NCI-H226 (cell line): ENCODE data around the gene EMC1.
A peak's percentile ranks its signal among the peaks of the same experiment; 100 is the strongest.
"Not testable (repeated sequence)": the region's sequence is repeated elsewhere in the genome, so short reads cannot be mapped to it uniquely, and the experiment has no call there.

Experiments used
- DNase-seq: peaks from one replicate; pipeline ENCODE4 v3.0.0-alpha.2; 2015

Gene EMC1

DNA sequence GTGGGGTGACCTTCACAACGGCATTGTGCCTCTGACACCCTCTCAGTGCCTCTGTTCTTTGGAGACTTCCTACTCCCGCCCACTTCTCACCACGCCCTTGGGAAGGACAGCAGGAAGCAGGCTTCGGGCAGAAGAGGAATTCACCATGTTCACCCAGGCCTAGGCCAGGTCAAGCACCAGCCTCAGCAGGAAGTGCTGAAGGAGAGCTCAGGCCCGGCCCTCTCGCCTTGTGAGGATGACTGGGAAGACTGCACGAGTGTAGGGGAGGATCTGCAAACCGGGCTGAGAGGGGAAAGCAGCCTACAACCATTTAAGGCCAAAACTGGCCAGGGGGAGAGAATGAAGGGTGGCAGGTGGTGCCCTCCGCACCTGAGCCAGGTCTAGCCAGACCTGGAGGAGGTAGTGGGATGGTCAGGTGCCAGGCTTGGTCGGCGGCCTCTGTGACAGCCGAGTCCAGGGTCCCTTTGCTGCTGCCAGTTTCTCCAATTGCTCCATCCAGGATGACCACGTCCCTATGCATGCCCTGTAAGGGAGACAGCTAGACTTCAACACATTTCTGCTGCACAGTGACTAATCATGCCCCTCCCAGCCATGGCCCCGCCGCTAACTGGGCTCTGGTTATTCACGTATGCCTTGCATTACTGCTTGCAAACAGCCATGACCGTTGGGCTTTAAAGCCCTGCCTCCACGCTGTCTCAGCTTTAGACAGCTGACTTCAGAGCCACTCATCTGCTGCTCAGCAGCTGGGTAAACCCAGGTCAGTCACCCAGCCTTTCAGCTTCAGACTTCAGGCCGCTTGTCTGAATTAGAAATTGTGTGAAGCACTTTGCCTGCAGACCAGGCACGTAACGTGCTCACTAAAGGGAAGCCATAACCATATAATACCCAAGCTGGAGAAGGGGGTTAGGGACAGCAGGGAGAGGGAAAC lies 9.2 kb upstream of the EMC1 start:
- peak; percentile 27 for DNase-seq

DNA sequence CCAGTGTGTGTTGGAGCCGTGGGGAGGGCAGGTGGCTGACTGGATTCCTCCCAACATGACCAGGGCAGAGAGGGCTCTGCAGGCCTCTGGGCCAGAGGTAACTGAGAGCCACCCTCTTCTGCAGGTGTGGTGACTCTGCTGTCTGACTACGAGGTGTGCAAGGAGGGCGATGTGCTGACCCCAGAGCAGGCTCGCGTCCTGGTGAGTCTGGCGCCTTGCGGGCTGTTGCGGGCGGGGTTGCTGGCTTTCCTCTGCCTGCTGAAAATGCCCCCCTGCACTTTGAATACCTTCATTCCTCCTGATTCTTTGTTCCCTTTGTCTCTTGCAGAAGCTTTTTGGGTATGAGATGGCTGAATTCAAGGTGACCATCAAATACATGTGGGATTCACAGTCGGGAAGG lies 7.0 kb upstream of the EMC1 start:
- no peak for DNase-seq

DNA sequence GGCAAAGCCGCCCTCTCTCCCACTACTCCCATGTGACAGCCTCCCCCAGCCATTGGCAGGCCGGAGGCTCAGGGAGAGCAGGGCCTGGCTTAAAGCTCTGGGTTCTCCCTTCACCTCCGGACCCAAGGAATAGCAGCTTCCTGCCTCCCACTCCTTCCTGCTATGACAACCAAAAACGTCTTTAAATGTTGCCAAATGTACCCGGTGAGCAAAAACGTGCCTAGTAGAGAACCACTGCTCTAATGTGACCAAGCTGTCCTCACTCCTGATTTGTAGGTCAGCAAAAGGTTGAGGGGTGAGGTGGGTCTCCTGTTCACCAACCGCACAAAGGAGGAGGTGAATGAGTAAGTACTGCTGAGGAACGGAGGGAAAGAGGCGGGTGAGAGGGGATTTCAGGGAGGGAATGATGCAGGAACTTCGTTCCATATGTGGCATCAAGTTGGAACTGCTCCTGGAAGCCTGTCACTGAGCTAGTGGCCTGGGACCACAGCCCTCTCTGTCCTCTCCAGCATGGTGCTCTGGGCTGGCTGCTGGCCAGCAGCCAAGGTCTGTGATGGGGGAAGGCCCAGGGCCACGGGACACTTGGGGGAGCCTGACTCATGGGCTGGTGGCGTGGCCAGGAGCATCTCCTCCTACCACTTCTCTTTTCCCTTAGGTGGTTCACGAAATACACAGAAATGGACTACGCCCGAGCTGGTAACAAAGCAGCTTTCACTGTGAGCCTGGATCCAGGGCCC lies 6.0 kb upstream of the EMC1 start:
- no peak for DNase-seq

DNA sequence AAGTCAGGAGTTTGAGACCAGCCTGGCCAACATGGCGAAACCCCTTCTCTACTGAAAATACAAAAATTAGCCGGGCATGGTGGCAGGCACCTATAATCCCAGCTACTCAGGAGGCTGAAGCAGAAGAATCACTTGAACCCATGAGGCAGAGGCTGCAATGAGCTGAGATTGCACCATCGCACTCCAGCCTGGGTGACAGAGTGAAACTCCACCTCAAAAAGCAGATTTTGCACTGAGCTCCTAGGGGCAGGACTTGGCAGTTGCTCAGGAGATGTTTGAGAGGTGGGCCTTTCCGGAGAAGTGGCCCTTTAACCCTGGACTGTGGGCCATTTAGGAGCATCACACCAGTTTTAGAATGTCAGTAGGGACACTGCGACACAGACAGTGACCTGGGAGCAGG lies 5.0 kb upstream of the EMC1 start:
- DNase-seq = not testable (repeated sequence)

DNA sequence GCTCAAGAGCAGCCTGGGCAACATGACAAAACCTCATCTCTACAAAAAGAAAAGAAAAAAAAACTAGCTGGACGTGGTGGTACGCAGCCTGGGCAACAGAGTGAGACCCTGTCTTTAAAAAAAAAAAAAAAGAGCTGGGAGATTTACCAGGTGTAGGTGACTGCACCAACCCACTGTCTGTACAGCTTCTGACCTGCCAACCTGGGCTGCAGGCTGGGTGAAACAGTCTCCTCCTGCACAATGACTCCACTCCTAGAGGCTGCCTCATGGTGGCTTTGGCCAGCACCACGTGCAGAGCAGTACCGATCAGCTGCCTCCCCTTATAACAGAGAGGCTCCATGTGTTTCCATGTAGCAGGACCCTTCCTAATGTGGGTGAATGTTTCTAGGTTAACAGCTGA lies 4.0 kb upstream of the EMC1 start:
- DNase-seq = no peak

DNA sequence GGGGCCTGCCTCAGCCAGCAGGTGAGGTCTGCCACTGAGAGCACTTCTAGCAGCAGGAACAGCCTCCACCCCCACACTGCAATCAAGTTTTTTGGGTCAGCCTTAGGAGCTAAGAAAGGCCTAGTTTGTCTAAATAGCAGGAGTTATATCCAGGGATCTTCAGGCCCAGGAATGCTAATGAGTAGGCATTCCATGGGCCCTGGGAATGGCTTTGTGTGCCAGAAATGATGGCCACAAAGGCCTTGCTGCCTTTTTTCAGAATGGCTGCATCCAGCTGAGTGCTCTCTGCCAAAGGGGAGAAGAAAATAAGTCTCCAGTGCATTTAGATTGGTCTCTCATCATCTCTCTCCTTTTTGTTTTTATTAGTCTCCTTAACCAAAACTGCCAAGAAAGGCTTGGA lies 3.1 kb upstream of the EMC1 start:
- DNase-seq = no peak

DNA sequence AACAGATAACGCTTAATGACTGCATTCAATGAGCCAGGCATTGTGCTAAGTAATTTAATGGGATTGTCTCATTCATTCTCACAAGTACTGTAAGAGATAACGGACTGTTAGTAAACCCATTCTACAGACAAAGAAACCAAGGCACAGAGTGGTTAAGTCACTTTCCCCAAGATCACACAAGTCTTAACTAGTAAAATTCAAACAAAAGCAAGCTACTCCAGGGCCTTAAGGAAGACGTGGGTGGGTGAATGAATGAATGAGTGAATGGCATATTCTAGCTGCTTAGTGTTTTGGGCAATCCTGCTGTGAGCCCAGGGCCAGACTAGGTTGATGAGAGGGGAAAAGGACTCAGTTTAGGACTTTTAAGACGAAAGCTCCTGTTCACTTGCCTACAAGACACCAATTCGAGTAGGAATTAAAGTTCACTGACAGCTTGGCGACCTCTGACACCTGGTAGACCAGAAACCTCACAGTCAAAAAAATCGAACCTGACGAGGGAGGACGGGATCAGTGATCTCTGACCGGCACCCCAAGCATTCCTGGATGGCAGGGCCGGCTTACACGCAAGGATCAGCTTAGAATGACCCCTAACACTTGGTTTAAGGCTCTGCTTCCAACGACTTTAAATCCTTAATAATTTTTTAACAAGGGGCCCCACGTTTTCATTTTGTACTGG lies 557 bp downstream of the EMC1 start:
- DNase-seq = no peak

DNA sequence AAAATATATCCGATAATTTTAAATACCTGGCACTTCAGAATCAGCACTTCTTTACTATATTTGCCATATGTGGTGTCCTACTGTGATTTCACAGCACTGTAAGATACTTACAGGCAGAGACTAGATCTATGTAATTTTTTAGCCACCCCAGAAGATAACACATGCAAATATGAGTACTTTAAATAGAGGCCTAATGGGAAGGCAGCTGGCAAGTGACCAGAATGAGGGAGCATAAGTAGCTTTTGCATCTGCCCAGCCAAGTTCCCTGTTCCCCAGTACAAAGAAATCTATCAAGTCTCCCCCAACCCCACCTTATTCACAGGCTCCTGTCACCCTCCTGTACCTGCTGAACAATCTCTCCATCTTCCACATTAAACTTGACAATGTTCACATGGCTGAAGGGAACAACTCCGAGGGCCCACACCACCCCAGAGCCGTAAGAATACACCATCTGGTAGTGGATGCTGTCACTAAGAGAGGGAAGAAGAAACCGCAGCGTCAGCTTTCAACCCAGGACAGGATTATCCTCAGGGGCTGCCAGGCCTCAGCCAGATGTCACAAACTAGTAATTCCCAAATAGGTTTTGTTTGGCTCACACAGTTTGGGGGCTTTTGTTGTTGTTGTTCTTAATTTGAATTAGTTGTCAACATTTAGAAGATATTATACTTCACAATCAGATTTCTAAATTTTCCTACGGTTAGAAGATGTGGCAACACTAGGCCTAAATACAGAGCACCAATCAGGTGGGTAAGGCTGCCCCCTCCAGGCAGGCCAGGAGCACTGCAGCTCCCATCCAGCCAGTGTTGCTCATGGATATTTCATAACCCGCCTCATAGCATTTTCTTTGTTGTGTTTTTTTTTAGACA lies 10.4 kb downstream of the EMC1 start:
- peak; percentile 22 for DNase-seq

DNA sequence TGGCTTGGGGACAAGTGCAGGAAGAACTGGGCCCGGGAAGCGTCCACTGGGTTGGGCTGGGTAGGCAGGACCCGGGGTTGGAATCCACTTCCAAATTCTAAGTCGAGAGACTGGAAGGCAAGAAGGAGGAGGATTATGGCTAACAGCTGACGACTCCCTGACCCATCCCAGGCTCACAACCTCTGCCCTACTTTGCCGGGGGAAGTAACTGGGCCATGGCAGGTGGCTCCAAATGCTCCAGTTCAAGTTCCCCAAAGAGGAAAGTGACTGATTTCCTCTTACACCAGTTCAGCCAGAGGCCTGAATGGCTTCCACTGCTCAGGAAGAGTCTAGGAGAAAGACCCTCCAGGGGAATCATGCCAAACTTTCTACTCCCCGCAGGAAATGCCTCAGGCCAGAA lies 11.4 kb downstream of the EMC1 start:
- DNase-seq = no peak

DNA sequence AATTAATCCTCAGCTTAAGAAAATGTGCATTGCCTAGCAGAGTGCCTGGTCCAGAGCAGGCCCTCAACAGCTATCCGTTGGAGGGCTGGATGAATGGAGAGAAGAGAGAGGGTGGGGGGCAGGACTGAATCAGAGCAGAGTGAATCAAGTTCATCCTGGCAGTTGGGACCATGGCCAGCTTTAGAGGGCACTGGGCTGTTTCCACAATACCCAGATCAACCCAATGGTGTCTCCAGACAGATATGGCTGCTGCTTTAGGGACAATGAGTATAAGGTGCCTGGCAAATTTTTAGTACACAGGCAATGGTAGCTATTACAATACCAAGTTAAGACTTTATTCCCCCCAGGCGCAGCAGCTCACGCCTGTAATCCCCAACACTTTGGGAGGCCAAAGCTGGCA lies 17.1 kb downstream of the EMC1 start:
- DNase-seq = no peak

DNA sequence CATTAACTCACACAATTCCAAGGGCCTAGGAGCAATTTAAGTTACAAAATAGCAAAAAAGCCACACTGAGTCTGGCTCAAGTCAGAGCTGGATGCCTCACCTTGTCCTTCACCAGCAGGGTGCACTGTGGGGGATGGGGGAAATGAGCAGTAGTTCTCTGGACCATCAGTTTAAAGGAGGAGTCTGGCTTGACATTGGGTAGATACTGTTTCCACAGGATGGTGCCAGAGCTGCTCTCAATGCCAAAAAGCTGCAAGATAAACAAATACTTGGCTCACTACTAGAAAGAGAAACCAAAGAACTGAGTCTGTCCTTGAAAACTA lies 18.8 kb downstream of the EMC1 start:
- no peak for DNase-seq

DNA sequence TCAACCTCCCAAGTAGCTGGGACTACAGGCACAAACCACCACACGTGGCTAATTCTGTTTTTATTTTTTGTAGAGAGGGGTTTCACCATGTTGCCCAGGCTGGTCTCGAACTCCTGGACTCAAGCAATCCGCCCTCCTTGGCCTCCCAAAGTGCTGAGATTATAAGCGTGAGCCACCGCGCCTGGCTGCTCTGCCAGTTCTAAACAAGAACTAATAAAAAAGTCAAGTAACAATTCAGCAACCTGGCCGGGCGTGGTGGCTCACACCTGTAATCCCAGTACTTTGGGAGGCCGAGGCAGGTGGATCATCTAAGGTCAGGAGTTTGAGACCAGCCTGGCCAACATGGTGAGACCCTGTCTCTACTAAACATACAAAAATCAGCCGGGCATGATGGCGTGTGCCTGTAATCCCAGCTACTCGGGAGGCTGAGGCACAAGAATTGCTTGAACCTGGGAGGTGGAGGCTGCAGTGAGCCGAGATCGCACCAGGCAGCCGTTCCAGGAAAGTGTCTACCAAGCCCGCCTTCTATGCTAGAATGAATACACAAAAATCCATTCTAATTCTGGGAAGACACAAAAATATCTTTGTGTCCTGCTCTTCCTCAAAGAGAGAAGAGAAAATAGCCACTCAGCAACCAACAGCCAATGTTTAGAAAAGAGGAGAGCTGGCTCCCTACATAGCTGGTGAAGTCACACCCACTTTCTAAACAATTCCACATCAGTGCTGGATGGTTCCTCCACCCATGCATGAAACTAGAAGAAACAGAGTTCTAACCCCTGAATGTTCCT lies 19.4 kb downstream of the EMC1 start:
- not testable (repeated sequence) for DNase-seq

DNA sequence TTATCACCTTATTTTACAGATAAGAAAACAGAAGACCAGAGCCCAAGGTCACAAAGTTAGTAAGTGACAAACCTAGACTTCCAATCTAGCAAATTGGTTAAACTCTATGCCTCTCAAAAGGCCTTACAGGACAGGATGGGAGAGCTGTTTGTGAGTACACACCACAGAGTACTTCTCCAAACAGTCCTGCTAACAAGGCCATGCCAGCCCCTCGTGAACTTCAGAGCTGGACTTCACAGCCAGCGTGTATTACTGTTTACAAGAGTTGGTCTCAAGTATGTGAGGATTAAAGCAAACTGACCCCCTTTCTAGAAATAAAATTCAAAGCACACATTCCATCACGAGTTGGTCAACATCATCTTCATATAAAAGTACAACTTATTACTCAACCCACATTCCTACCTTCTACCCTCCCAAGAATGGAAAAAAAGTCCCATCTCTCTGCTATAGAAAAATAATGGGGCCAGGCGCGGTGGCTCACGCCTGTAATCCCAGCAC lies 21.4 kb downstream of the EMC1 start:
- DNase-seq = no peak

DNA sequence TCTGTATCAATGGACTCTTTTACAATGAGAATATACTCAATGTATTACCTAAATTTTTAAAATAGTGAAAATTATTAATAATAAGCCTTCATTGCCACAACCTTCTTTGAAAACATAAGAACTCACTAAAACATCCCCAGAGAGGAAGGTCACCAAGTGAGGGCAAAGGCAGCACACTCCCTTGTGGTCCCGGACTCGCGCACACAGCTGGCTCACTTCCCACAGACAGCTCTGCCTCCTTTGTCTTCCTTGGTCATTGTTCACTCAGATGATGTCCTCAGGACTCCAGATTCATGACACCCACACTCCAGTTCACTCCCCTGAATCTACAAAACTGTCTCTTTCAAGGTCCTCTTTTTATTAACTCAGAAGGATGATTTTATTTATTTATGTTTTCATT lies 22.1 kb downstream of the EMC1 start:
- DNase-seq = no peak

DNA sequence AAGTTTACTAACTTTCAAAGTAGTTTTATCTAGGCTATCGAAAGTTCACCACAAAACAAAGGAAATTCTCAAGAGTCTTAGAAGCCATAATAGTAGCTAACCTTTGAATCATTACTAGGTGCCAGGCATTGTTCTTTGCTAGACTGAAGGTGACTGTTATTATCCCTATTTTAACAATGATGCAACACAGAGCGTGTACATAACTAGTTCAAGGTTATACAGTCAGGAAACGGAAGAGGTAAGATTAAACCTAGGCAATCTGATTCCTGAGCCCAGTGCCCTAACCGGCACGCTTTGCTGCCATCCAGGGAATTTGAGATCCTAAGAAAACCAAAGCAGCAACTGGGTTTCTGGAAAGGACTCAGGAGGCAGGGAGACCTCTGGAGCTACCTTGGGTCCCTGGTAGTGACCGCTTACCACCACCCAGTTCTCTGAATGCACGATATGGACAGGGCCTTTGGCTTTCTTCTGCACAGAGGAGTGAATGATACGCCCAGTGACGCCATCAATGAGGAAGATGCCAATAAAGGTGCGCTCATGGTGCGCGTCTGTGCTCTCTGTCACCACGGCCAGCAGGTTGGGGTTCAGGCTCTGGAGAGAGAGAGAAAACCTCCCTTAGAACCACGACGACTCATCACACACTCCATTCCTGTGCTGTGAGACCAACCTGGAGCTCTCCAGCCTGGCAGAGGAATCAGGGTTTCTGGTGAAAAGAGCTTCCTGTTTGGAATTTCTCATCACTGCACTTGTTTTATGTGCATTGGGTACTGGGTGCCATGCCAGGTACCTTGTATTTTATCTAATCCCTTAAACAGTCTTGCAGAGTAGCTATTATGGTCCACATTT lies 28.1 kb downstream of the EMC1 start:
- DNase-seq = peak; percentile 59

DNA sequence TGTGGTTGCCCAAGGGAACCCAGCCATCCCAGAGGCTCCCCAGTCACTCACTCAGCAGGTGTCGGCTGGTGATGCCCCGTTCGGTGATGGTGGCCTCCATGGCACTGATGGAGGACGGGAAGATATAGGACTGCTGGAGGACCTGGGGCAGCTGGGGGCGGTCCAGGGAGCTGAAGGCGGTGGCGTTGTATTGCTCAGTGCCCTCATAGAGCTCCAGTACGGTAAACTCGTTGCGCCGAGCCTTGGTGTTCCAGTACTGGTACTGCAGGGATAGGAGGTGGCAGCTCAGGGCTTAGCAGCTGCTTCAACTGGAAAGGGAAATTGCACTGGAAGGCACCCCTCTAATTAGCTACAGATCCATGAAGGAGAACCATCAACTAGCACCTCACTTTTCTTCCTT lies 28.8 kb downstream of the EMC1 start:
- DNase-seq = no peak

DNA sequence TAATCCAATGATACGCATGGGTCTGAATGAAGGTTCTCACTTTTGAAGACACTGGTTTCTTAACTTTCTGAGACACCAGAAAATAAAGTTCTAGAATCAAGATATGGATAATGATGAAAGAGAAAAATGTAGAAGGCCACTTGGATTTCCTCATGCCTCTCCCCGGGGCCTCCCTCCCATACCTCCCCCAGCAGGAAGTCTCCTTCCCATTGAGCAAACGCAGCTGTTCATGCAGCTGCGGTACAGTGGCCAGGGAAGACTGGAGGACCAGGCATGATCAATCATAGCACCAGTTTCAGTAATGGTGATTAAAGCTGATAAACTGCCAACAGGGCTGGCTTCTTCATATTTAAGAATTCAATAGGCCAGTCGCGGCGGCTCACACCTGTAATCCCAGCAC lies 30.3 kb downstream of the EMC1 start:
- DNase-seq = no peak

DNA sequence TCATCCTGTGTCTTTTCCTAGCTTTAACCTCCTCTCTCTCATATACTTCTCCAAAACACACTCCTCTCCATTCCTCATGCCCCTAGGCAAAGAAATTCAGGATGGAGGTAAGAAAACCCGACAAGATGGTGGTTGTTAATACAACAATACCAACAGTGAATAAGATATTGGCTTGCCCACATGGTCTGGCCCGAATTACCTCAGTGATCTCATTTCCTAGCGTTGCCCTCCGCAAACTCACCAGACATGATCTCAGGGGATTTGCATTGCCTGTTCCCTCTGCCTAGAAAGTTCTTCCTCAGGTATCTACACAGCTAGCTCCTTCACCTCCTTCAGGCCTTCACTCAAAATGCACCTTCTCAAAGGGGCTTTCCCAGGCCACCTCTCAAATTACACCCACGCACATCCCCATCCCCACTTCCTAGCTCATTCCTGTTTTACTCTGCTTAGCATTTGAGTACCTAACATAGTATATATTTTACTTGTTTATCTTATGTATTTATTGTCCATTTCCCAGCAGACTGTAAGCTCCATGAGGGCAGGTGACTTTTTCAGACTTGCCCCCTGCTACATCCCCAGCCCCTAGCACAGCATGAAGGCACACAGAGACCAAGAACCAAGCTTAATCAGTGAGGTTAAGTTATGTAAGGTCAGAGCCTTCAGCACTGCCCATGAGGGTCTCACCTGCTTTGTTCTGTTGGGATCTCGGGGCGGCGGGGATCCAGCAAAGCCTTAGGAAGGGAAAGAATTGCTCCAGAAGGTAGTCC lies 31.1 kb downstream of the EMC1 start:
- DNase-seq = no peak

DNA sequence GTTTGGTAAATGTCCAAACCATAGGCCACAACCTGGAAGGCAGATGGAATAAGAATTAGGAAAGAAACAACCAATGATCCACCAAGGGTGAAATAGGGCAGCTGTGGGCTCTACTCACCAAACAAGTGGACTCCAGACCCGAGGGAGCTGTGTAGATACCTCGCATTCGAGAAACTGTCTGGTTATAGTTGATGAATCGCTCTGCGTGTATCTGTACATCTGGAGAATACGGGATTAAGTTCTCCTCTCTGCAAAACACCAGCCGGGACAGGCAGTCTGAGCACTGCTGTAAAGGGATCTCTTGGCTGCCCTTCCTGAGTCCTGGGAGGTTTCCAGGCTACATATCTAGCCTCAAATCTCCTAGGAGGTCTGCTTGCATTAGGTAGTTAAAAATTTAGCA lies 31.9 kb downstream of the EMC1 start:
- no peak for DNase-seq

DNA sequence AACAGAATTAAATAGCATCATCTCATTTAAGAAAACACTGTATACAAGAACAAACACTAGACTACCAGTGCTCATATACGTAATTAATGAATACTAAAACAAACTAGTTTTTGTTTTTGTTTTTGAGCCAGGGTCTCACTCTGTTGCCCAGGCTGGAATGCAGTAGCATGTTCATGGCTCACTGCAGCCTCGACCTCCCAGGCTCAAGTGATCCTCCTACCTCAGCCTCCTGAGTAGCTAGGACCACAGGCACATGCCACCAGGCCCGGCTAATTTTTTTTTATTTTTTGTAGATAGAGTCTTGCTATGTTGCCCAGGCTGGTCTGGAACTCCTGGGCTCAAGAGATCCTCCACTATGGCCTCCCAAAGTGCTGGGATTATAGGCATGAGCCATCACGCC lies 34.7 kb downstream of the EMC1 start:
- not testable (repeated sequence) for DNase-seq
